ENCODE measurements around the gene SLC25A26. TPM values are rescaled to one million over a fixed set of nuclear protein-coding genes. Genes with fewer than 3 reads are reported as not detected.

The SLC25A26 gene
- total RNA-seq, 4 donors from 2014 or later, result 13.3 to 29.1 (median 22.8) TPM

DNA sequence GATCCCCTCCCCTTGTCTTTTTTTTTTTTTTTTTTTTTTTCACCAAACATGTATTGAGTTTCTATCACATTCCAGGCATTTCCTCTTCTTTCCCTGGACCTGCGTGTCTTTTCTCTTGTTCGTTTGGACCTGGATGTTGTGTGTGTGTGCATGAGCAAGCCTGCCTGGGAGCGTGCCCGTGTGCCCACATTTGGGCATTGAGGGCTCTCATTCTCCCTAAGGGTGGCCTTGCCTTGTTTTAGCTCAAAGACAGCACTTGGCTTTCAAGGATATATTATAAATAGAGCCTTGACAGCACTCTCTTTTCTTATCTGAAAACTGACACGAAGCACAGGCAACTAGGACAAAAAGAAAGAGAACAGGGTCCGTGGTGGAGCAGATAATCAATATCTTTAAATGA lies 39.0 kb upstream of the SLC25A26 start:
- no peaks in the 10 kb centered on the region for H3K9me3 ChIP-seq
- no peaks in the 10 kb centered on the region for H3K4me1 ChIP-seq
- no peak overlapping the region for H3K4me3 ChIP-seq
- TF ChIP-seq EP300 (IDR thresholded peaks at IDR 0.05) (no peak), POLR2A (IDR thresholded peaks at IDR 0.05) (no peak), POLR2AphosphoS5 (IDR thresholded peaks at IDR 0.05) (no peak)
- TF ChIP-seq, protein P1, sequence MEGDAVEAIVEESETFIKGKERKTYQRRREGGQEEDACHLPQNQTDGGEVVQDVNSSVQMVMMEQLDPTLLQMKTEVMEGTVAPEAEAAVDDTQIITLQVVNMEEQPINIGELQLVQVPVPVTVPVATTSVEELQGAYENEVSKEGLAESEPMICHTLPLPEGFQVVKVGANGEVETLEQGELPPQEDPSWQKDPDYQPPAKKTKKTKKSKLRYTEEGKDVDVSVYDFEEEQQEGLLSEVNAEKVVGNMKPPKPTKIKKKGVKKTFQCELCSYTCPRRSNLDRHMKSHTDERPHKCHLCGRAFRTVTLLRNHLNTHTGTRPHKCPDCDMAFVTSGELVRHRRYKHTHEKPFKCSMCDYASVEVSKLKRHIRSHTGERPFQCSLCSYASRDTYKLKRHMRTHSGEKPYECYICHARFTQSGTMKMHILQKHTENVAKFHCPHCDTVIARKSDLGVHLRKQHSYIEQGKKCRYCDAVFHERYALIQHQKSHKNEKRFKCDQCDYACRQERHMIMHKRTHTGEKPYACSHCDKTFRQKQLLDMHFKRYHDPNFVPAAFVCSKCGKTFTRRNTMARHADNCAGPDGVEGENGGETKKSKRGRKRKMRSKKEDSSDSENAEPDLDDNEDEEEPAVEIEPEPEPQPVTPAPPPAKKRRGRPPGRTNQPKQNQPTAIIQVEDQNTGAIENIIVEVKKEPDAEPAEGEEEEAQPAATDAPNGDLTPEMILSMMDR (IDR thresholded peaks at IDR 0.05), result no peak
- H3K36me3 ChIP-seq, result no peaks in the 10 kb centered on the region
- 79% methylated on average over 6 of the region's 6 CpGs for WGBS
- peak in 1 of 2 donors; percentile 15 for DNase-seq (ENCODE audit: low spot score in 2 of 2)
- H3K27me3 ChIP-seq, result no peaks in the 10 kb centered on the region
- H3K27ac ChIP-seq, result no peak overlapping the region

DNA sequence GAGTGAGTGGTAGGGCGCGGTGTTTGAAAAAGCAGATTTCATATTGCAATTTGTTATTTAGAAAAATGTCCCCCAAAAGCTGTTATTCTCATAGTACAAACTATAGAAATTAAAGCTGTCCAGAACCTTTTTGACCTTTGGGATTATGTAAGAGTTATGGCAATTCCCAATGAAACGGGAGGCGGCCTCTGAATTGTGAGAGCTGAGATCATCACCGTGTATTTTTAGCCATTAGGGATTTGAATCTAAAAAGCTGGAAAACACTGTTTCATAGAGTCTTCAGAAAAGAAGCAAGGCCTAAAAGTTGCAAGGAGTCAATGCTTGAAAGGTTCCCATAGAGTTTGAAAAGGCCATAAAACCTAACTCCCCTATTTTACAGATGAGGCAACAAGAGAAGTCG lies 38.6 kb upstream of the SLC25A26 start:
- no peaks in the 10 kb centered on the region for H3K27me3 ChIP-seq
- no peaks in the 10 kb centered on the region for H3K36me3 ChIP-seq
- TF ChIP-seq POLR2AphosphoS5 (IDR thresholded peaks at IDR 0.05), result no peak
- DNase-seq (ENCODE audit: low spot score in 2 of 2), result peak in 1 of 2 donors; percentile 23
- no peak overlapping the region for H3K27ac ChIP-seq
- H3K9me3 ChIP-seq, result no peaks in the 10 kb centered on the region
- 82% methylated on average over 6 of the region's 6 CpGs for WGBS
- H3K4me3 ChIP-seq, result no peak overlapping the region
- H3K4me1 ChIP-seq, result no peaks in the 10 kb centered on the region

DNA sequence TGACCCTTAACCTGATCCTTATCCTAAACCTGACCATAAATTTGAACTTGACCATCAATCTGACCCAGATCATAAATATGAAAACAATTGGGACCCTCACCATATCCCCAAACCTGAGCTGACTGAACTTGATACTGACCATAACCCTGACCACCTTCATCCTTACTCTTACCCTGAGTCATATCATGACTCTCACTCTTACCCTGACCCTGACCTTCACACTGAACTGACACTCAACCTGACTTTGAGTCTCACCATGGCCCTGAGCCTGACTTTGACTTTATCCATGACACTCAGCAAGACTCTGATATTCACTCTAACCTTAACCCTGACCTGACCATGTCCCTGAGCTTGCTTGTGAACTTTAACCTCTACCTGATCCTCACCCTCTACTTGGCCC lies 34.3 kb upstream of the SLC25A26 start:
- no peaks in the 10 kb centered on the region for H3K4me1 ChIP-seq
- DNase-seq (ENCODE audit: low spot score in 2 of 2), result peak in 1 of 2 donors; percentile 13
- H3K4me3 ChIP-seq, result no peak overlapping the region
- H3K27ac ChIP-seq, result no peak overlapping the region
- H3K36me3 ChIP-seq, result no peaks in the 10 kb centered on the region
- H3K9me3 ChIP-seq, result no peaks in the 10 kb centered on the region
- TF ChIP-seq, protein P1 (IDR thresholded peaks at IDR 0.05), result no peak
- TF ChIP-seq EP300 (IDR thresholded peaks at IDR 0.05) (no peak), POLR2A (IDR thresholded peaks at IDR 0.05) (no peak), POLR2AphosphoS5 (IDR thresholded peaks at IDR 0.05) (no peak)
- no peaks in the 10 kb centered on the region for H3K27me3 ChIP-seq

DNA sequence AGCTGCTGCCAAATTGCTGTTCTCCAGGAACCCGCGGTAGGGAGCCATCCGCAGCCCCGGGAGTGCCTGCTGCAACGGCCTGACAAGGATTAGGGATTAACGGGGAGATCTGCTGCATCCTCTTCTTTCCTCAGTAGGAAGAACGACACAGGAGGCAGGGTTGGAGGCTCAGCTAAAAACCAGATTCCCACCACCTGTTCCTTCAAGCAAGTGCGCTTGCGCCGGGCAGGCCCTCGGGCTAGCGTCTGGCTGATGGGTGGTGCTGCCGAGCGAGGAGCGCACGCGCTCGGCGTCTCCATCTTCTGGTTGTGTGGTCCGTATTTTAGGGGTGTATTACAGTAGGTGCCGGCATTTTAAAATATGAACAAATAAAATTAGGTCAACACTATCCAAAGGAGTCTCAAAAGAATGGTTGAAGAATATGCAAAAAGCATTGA lies 25.4 kb upstream of the SLC25A26 start:
- Histone ChIP-seq H3K4me3 (peak overlapping the region; percentile 26), H3K4me1 (peaks cover 7% of the 10 kb centered on the region), H3K9me3 (no peaks in the 10 kb centered on the region), H3K27ac (no peak overlapping the region), H3K27me3 (peaks cover 11% of the 10 kb centered on the region), H3K36me3 (no peaks in the 10 kb centered on the region)
- TF ChIP-seq POLR2A (IDR thresholded peaks at IDR 0.05), result no peak
- no peak for TF ChIP-seq EP300 (IDR thresholded peaks at IDR 0.05)
- no peak for TF ChIP-seq POLR2AphosphoS5 (IDR thresholded peaks at IDR 0.05)
- TF ChIP-seq, protein P1 (IDR thresholded peaks at IDR 0.05), result no peak
- WGBS, result 17% methylated on average over 20 of the region's 21 CpGs
- DNase-seq (ENCODE audit: low spot score in 2 of 2), result peak in 1 of 2 donors; percentile 62

DNA sequence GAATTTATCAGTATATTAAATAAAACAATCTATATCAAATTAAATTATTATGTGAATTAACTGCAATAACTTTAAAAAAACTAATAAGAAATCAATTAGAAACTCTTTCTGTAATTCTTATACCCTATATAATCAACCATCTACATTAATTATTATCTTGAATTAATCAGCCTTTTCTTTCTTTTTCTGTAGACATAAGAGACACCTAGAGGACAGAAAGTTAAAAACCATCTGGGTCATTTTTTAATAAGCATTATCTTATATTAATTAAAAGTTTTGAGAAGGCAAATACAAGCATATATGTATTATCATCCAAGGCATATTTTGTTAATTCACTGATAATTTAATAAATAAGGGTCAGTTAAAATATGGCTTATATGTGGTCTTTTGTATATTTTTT lies 24.2 kb upstream of the SLC25A26 start:
- Histone ChIP-seq H3K9me3 (no peaks in the 10 kb centered on the region), H3K27me3 (peaks cover 11% of the 10 kb centered on the region), H3K4me3 (no peak overlapping the region), H3K27ac (no peak overlapping the region), H3K36me3 (no peaks in the 10 kb centered on the region), H3K4me1 (peaks cover 7% of the 10 kb centered on the region)
- DNase-seq (ENCODE audit: low spot score in 2 of 2), result no peak
- no peak for TF ChIP-seq POLR2A (IDR thresholded peaks at IDR 0.05)
- no peak for TF ChIP-seq POLR2AphosphoS5 (IDR thresholded peaks at IDR 0.05)
- TF ChIP-seq, protein P1 (IDR thresholded peaks at IDR 0.05), result no peak
- no peak for TF ChIP-seq EP300 (IDR thresholded peaks at IDR 0.05)
